GM19240 (cell line): ENCODE measurements around the gene EVA1A.

Experiments used
- DNase-seq: peaks from one replicate; pipeline ENCODE4 v3.0.0; 2011; ENCODE audit warnings: low spot score; ENCODE audit not compliant: insufficient read length

Gene EVA1A

DNA sequence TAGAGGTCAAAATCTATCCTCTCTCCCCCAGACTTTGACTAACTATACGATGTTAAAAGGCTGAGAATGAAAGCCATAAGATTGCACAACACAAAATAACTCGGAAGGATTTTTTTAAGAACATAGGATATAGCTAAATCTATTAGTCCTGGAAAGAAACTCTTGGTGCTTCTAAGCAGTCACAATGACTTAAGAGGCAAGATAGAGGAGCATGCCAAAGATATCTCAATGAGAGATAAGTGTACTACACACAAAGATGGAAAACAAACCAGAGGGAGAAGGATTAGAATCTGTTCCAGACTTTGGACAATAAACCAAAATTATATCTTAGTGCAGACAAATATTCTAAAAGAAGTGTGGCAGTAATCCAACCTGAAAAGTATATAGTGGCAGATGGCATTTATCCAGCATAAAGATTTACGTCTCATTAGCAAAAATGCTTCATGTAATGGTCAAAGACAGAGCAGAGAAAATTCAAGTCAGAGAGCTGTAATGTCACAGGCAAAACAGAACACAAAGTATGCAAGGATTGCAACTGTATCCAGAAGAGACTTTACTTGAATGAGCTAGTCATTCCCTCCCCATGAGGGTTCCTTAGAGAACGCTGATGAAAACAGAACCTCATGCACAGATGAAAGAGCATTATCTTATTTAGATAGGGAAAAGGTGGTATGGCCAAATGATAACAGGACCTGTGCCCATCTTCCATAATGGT is 28.8 kb upstream of the EVA1A start:
- no peak for DNase-seq

DNA sequence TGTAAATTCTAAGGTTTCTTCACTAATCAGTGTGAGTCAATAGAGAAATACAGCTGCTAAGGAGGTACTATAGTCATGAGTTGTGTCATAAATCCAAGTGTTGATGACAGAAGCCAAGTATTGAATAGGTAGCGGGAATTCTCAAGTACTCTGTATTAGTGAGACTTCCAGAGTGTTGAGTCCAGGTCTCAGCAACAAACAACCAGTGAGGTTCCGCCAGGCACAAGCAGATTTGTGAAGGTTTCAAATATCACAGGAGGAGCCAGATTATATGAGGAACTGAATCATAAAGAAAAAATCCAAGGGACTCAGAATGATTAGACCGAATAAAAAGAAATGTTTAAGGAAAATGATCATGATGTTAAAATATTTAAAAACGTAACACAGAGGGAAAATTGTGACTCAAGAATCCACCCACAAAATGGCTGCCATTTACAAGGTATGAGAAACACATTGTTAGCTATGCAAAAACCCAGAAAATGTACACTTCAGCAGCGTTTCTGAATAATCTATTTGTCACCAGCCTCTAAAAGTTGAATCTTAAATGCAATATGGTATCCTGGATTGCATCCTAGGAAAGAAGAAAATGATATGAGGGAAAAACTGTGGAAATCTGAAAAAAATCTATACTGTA is 27.3 kb upstream of the EVA1A start:
- no peak for DNase-seq

DNA sequence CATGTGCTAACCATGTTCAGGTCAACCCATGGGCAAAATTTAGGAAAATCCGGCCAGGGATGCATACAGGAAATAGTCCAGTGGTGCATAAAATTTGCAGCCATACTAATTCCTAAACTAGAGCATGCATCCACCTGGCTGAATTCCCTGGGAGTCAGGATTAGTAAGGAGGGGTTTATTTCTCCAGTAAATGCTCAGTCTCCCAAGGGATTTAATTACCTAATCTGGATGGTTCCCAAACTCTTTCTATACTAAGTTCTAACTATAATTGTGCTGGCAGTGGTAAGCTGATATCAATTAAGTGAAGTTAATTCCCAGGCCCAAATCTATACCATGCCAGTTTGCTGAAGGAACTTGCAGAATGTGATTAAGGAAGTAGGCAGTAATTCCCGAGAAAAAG is 26.2 kb upstream of the EVA1A start:
- no peak for DNase-seq

DNA sequence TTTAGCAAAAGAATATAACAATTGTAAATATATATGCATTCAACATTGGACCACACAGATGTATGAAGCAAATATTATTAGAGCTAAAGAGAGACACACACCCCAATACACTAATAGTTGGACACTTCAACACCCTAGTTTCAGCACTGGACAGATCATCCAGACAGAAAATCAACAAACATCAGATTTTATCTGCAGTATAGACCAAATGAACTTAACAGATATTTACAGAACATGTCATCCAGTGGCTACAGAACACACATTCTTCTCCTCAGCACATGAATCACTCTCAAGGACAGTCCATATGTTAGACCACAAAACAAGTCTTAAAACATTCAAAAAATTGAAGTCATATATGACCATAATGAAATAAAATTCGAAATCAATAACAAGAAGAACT is 22.1 kb upstream of the EVA1A start:
- no peak for DNase-seq

DNA sequence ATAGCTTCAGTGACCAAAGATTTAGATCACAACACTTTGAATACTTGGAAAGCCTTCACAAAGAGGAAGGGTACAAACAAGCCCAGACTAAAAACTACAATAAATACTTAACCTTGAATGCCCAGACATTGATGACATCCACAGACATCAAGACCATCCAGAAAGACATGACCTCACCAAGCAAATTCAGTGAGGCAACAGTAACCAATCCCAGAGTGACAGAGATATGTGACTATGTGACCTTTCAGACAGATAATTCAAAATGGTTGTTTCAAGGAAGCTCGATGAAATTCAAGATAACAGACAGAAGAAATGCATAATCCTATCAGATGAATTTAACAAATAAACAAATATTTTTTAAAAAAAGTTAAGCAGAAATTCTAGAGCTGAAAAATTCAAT is 19.9 kb upstream of the EVA1A start:
- DNase-seq = no peak

DNA sequence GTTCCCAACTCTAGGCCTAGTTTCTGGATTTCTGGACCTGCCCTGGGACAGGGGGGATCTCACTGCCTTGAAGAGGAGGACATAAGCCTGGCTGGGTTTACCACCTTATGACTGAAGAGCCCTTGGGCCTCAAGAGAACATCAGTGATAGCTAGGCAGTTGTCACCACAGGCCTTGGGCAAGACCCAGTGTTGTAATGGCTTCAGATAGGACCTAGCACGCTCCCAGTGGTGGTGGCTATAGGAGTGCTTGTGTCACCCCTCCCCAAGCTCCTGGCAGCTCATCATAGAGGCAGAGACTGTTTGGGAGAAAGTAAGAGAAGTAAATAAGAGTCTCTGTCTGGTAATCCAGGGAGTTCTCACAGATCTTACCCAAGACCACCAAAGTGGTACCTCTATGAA is 19.4 kb upstream of the EVA1A start:
- DNase-seq = no peak

DNA sequence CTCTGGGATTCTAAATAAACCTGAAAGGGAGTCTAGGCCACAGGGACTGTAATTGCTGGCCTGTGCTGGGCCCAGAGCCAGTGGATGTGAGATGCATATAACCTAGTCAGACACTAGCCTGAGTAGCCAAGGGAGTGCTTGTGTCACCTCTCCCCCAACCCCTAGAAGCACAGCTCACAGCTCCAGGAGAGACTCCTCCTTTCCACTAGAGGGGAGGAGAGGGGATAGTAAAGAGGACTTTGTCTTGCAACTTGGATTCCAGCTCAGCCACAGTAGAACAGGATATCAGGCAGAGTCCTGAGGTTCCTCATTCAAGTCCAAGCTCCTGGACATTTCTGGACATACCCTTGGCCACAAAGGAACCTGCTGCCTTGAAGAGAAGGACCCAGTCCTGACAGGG is 18.4 kb upstream of the EVA1A start:
- DNase-seq = no peak

DNA sequence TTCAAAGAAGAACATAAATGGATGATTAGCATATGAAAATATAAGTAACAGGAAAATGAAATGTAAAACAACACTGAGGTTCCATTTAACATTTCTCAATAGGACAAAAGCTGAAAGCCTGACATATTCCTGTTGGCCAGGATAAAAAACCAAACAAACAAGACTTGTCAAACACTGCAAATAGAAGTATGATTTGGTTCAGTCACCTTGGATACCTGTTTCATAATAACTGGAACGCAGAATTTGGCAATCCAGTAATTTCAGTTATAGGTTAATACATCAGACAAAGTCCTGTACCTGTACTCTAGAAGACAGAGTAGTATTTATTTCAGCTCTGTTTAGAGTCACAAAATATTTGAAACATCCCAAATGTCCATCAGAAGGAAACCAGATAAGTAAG is 16.5 kb upstream of the EVA1A start:
- no peak for DNase-seq

DNA sequence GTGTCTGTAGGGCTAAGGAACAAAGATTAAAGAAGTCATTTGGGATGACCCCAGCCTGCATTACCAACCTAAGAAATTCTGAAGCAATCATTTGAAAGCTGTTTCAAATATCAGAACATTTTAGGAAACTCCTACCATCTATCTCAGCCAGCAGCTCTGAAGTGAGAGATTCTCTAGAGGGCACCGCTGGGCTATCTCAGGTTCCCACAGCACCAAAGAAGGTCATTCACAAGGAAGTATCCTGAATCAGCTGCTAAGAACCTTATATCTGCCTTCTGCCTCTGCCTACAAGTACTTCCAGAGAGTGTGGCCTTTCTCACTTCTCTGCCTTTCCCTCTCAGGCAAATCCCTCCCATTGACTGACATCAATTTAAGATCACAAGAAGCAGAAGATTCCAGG is 13.4 kb upstream of the EVA1A start:
- no peak for DNase-seq

DNA sequence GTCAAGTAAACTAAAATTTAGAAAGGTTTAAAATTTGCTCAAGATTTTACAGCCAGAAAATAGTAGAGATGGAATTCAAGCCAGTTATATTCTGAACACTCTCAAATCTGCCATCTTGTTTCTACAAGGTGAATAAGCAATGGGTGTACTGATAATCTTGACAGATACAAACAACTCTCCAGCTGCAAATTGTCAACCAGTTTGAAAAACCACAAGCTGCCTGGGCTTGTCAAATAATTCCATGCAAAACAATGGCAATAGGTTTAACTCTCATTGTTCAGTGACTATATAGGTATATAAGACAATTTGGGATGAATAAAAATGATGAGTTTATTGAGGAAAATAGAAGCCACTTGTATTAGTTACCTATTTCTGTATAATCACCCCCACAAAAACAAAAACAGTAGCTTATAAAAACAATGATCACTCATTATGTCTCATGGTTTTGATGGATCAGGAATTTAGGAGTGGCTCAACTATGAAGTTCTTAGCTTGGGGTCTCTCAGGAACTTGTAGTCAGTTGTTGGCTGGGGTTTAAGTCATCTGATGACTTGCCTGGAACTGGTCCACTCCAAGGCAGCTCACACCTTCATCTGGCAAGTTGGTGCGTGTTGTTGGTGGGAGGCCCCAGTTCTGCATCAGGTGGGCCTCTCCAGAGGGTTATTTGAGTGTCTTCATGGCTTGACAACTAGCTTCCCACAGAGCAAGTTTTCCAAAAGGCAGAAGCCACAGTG is 12.6 kb upstream of the EVA1A start:
- no peak for DNase-seq

DNA sequence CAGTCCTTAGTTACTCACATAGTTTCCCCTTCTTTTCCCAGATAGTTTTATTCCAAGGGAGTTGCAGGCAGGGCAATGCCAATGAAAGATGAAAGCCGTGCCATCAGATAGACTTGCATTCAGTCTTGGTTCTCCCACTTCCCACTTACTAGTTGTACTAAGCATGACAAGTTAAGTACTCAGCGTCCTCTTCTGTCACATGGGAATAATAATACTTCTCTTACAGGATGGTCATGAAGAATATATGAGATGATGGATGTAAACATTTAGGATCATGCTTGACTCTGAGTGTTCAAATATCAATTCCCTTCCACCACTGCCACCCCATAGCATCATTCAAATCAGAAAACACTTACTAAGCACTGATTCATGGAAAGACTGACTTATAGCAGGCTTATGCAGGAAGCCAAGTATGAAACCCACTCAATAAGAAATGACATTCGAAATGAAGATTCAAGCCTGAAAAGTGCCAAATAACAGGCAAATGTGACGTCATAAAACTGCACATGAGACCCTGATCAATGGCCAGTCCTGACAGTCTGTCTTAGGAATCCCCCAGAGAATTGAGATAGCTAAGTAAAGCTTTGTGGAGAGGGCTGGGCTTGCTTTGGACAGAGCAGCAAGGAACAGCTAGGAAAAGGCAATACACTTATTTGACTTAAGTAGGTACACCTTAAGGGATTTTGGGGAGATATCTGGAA is 11.1 kb upstream of the EVA1A start:
- no peak for DNase-seq

DNA sequence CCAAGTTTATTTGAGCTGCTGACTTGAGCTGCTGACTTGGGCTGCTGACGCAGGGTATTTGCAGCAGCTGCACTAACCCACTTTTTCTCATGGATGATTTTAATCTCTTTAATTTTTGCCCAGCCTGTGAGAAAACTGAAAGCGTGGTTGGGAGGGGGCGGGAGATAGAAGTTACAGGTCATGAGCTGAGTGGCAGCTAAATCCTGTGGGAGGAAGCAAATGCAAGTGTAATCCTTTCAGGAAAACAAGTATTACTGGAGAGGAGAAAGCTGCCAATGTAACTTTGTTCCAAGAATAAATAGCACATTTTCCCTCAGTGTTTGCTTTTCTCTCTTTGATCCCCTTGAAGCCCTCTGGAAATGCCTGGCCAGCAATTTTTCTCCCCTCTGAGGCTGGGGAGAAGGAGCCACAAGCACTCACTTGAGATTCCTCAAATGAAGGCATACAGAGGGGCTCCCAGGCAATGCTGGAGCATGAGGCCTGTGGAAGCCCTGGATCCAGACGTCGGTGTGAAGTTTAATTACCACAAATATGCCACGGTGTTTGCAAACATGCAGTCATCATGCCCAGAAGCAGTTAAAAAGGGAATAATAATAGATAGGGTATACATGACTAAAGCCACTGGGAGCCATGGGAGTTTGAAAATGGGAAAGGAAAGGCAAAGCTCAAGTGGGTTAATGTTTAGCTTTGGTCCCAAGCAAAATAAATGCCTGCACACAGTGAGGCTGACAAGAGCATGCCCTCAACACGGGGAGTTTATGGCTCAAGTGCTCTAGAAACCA is 10.4 kb upstream of the EVA1A start:
- no peak for DNase-seq

DNA sequence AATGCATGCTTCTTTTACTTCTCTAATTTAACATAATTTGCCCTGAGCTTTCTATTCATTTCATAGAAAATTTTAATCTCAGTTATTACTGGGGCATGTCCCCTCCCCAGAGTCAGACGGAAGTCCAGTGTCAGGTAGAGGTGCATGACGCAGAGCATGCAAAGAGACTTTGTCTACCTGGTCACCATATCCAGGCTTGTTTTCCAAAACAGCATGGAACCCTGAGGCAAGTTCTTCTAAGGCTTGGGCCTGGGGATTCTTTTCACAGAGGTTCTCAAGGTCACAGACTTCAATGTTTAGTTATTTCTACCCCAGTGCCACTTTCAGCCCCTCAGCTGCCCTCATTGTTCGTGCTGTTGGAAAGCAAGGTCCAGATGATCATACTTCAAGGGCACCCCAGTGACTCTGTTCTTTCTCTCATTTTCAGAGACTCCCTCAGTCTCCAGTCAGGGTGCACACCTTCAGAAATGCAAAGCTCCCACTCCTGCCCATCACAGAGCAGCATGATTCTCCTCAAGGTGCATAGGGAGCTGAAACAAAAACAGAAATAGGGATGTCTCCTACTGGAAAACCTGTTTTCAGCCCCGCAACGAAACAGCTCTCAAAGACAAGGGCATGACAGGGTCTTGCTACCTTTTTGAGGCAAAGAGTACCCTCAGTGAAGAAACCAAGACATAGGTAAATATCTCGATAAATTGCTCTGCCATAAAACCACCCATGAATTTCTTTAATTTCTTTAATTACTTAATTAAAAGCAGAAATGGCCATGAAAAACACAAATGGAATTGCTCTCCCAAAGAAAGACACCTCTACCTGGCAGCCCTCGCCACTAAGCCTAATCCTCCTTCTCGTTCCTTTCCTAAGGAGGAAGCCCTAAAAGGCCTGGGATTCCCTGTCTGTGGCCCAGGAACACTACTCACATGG is 9.5 kb upstream of the EVA1A start:
- no peak for DNase-seq

DNA sequence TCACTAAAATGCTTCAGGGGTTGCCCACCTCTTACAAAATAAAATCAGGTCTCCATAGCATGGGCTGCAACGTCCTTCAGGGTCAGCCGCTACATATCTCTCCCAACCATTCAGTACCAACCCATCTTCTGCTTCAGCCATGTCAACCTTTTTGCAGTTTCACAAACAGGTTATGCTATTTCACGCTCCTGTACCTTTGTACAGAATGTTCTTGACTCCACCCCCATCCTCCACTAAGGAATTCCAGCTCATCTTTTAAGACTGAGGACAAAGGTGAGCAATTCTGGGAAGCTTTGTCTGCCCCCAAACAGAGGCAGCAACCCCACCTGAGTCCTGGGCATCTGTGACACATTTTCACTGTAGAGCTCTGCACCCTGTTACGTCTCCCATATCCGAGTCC is 8.8 kb upstream of the EVA1A start:
- no peak for DNase-seq

DNA sequence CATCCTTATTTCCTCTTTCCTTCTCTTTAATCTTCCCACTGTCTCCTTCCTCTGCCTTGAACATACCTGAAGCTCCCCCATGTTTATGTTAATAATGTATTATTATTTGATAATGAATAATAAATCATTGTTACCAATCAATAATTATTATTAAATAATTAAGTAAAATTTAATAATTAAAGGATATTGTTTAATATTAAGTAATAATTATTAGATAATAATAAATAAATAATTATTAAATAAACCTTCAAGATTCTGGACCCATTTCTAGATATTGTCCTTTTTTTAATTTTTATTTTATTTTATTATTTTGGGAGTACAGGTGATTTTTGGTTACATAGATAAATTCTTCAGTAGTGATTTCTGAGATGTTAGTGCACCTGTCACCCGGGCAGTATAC is 7.4 kb upstream of the EVA1A start:
- no peak for DNase-seq

DNA sequence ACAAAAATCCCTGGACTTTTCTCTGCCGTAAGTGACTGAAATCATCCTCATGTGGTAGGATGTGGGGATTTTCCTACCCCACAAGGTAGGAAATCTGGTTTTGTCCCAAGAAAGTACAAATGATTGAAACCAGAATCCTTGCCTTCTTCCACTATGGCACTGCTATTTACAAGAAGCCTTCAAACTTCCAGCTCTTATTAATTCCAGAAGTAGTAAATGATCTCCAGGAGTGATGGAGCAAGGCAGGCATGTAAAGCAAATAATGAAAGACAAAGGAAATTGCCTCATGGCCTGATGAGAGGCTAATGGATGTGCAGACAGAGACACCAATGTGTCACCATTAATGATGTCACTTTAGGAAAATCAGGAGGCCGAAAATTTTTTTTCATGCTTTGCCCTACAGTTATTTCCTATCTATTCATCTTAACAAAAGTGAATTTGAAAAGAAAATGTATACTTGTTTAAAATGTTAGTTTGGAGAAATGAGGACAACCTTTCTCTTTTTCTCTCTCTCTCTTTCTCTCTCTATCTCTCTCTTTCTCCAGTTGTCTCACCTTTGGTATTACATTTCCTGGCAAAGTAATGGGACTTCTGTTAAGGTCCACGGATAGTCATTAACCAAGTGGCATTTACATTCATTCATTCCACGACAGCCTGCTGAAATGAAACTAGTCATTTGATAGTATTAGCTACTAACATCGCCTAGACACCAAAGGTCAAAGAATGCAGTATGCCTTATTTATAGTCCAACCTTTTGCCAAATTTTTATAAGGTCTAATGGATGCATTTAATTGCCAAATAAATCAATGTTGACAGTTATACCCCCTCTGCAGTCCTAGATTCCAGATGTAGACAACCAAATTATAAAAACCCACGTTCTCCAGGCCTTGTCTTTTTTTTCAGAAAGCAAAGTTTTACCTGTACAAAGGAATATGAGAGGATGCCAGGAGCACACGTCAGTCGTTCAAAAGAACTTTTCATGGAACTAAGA is 5.0 kb upstream of the EVA1A start:
- DNase-seq = no peak

DNA sequence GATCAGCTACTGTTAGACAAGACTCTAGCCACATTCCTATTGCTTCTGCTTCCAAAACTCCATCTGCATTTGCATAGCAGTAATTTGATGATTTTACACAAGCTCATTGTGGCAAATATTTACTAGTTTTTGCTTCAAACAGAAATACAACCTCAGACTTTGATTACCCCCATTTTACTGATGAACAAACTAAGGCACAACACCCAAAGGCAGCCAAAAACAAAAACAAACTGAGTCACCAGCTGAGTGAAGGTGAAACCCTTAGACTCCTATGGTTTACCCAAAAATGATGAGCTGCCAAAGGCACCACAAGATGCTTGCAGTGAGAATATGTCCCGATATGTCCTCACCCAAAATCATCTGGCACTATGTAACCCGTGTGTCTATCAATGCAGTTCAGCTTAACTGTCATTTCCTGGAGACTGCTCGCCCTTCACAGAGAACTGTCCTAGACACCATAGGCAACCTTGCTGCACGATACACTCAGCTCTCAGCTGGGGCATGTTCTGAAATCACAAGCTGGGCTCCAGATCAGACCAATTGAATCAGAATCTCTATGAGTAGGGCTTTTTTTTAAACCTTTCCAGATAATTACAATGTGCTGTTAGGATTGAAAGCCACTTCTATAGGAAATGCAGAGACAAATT is 4.1 kb upstream of the EVA1A start:
- DNase-seq = no peak

DNA sequence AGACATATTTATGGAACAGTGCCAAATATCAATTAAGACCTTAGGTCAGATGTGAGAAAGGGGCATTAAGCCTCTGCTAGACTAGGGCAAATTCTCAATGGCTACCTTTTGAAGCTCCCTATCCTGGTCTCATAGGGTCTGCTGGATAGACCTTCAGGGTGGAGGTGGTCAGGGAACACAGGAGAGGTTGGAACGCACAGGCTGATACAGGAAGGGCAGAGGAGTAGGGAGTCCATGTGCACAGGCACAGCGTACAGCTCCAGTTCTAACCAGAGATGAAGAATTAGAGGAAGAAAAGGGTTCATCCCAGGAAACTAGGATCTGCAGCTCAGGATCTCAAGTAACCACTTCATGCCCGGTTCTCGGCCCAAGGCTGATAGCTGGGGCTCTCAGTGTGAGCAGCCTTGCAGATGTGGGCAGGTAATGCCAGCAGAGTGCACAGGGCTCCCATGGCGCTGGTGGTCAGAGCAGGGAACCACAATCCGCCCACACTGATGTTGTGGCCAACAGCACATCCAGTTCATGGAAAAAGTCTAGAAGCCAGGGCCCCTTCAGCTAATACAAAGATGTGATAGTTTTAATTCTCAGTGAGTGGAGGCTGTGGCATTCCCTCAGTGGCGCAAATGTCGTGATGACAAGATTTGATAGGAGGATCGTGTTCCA is 3.4 kb upstream of the EVA1A start:
- no peak for DNase-seq
